GM19455 (cell line): ENCODE measurements around the gene COPE.

Source experiments
- ATAC-seq: cut with Tn5 transposase; IDR thresholded peaks from one replicate; pipeline ENCODE4 v1.9.1; 2021; ENCODE audit not compliant: unreplicated experiment

The COPE gene

GRCh38 chr19:18853755-18854427, 65.3 kb downstream of the COPE start:
- ATAC-seq, result no peak

GRCh38 chr19:18852648-18853047, 66.5 kb downstream of the COPE start:
- ATAC-seq, result no peak

GRCh38 chr19:18851673-18852325, 67.4 kb downstream of the COPE start:
- ATAC-seq, result no peak

- ATAC-seq, result no peak
These were observed 68.5 kb downstream of the COPE start for GRCh38 chr19:18850471-18851375.

- no peak for ATAC-seq
These were observed 69.3 kb downstream of the COPE start for GRCh38 chr19:18849838-18850400.
